Testis (tissue), 3 donors: ENCODE data around the gene RLN2. TPM values are rescaled to one million over a fixed set of nuclear protein-coding genes. Genes with fewer than 3 reads are reported as not detected.

Experiments
- DNase-seq: peaks from one replicate; pipeline ENCODE4 v3.0.0-alpha.2; 2019
- H3K27ac ChIP-seq, 2 donors: fragments of 200-600 bp; sonication (generic); one replicate each; pipeline ENCODE4 v1.5.1; 2019
- H3K27me3 ChIP-seq: fragments of 200-600 bp; sonication (generic); one replicate; pipeline ENCODE4 v1.5.1; 2019
- H3K36me3 ChIP-seq: fragments of 200-600 bp; sonication (generic); one replicate; pipeline ENCODE4 v1.5.1; 2017; ENCODE audit warnings: low read depth; ENCODE audit errors: missing control alignments
- H3K4me1 ChIP-seq: fragments of 200-600 bp; sonication (generic); one replicate; pipeline ENCODE4 v1.5.1; 2019
- H3K4me3 ChIP-seq, 2 donors: fragments of 200-600 bp; sonication (generic); one replicate each; pipeline ENCODE4 v1.5.1; 2017 to 2019
- H3K9me3 ChIP-seq: fragments of 200-600 bp; sonication (generic); one replicate; pipeline ENCODE4 v1.5.1; 2017
- CTCF ChIP-seq, 3 experiments: fragments of 450-650 bp in 2 of 3; fragments of 200-600 bp in 1 of 3; sonication (generic) in 1 of 3; IDR thresholded peaks; one replicate each; pipeline ENCODE4 v1.5.1; 2016 to 2019; ENCODE audit warnings: antibody characterized with exemption in 3 of 3, mild to moderate bottlenecking in 2 of 3, moderate library complexity in 1 of 3
- POLR2A ChIP-seq: fragments of 450-650 bp; IDR thresholded peaks from one replicate; pipeline ENCODE4 v1.6.1; 2017; ENCODE audit warnings: antibody characterized with exemption, mild to moderate bottlenecking, moderate library complexity
- WGBS, 2 donors: methylation state at CpG; one replicate each; pipeline ENCODE4 v1.1.5; 2018; 5-methylcytosine and 5-hydroxymethylcytosine counted together
- intact Hi-C: fragments of 100-400 bp; cut with DNase I; formaldehyde crosslinking; loops from one replicate; pipeline ENCODE4 v1.15.1; 2023; ENCODE audit warnings: low total_unique reads
- polyA plus RNA-seq: library from polyadenylated mRNA; stranded (reverse); fragments of 350-450 nt; fragmentation: Illumina TruSeq; extraction: RNeasy Lipid Tissue Mini Kit (QIAGEN cat#74804); gene quantifications from one replicate; pipeline ENCODE4 v1.2.3, GENCODE V29; 2014; ENCODE audit warnings: low read depth, low replicate concordance; ENCODE audit not compliant: insufficient read depth
- total RNA-seq, 2 donors: library from RNA; depleted of rRNA; stranded (reverse); fragments of >200 nt; gene quantifications; one replicate each; pipeline ENCODE4 v1.2.3, GENCODE V29; 2016

The RLN2 gene
- total and polyA plus RNA-seq, 3 donors from 2014 or later: 0.74 to 8.1 (median 1.7) TPM

GRCh38 chr9:5286262-5286661 lies 18.3 kb downstream of the RLN2 start:
- Histone ChIP-seq H3K9me3 (no peaks in the 10 kb centered on the region), H3K4me3 (no peak overlapping the region), H3K27me3 (no peaks in the 10 kb centered on the region), H3K27ac (no peak overlapping the region), H3K36me3 (no peaks in the 10 kb centered on the region), H3K4me1 (no peaks in the 10 kb centered on the region)
- DNase-seq: no peak
- intact Hi-C loops: no loop called here
- TF ChIP-seq POLR2A (no peak), CTCF (IDR thresholded peaks at IDR 0.05) (no peak)

GRCh38 chr9:5278486-5278885 lies 26.0 kb downstream of the RLN2 start:
- no peaks in the 10 kb centered on the region for H3K9me3 ChIP-seq
- no peak for TF ChIP-seq POLR2A
- no peak for TF ChIP-seq CTCF (IDR thresholded peaks at IDR 0.05)
- 71 to 76% methylated on average over 2 of the region's 2 CpGs for whole genome bisulfite sequencing, 2 donors
- H3K27ac ChIP-seq: no peak overlapping the region
- no peaks in the 10 kb centered on the region for H3K4me1 ChIP-seq
- H3K4me3 ChIP-seq: no peak overlapping the region
- intact Hi-C loops: no loop called here
- no peaks in the 10 kb centered on the region for H3K36me3 ChIP-seq
- no peaks in the 10 kb centered on the region for H3K27me3 ChIP-seq
- DNase-seq: no peak

- Histone ChIP-seq H3K9me3 (no peaks in the 10 kb centered on the region), H3K4me3 (no peak overlapping the region), H3K4me1 (no peaks in the 10 kb centered on the region), H3K27ac (no peak overlapping the region), H3K36me3 (no peaks in the 10 kb centered on the region), H3K27me3 (no peaks in the 10 kb centered on the region)
- intact Hi-C loops: loop anchor here (5.0 kb wide), 1 partner anchor 52 kb away; no protein-coding TSS in a partner anchor
- WGBS, 2 donors: 93 to 96% methylated on average over 2 of the region's 2 CpGs
- TF ChIP-seq POLR2A (no peak), CTCF (IDR thresholded peaks at IDR 0.05) (no peak)
- DNase-seq: no peak
Measured at GRCh38 chr9:5274770-5275169, 29.7 kb downstream of the RLN2 start.

GRCh38 chr9:5269249-5269715 lies 35.2 kb downstream of the RLN2 start:
- intact Hi-C loops: no loop called here

More at GRCh38 chr9:5269249-5269715, 35.2 kb downstream of the RLN2 start:
- WGBS, 2 donors: 56 to 59% methylated on average over 6 of the region's 6 CpGs
- no peak for DNase-seq
- Histone ChIP-seq H3K27me3 (no peaks in the 10 kb centered on the region), H3K4me1 (no peaks in the 10 kb centered on the region), H3K4me3 (no peak overlapping the region), H3K27ac (no peak overlapping the region), H3K36me3 (no peaks in the 10 kb centered on the region), H3K9me3 (no peaks in the 10 kb centered on the region)
- TF ChIP-seq CTCF (IDR thresholded peaks at IDR 0.05) (no peak), POLR2A (no peak)
